Measurements from ENCODE around the gene POLR1C. TPM values are rescaled to one million over a fixed set of nuclear protein-coding genes. Genes with fewer than 3 reads are reported as not detected.
"Not testable (repeated sequence)": the region's sequence is repeated elsewhere in the genome, so short reads cannot be mapped to it uniquely, and the experiment has no call there.

POLR1C gene
- total RNA-seq: 15.6 TPM
- long read RNA-seq, transcript POLR1C-203 (9 exons, 1,355 nt): major isoform, 7 of 12 reads
- long read RNA-seq, partial matches to known transcripts: 1 of 12 reads
- long read RNA-seq, other reads (novel, unspliced or antisense): 2 of 12 reads

GRCh38 chr6:43516697-43517504 is at the start of gene POLR1C, which contains the start of gene YIPF3:
TSS of gene POLR1C (plus strand) at chr6:43517089. CDS start at chr6:43517110, 21 bp downstream.
TSS of gene YIPF3 (minus strand) at chr6:43516926. CDS start at chr6:43516807, 119 bp downstream.
- peak; percentile 96 for ATAC-seq (ENCODE audit: poor library complexity)
- peak; percentile 98 for DNase-seq
- intact Hi-C loops (cut with DNase I): loop anchor here (10.0 kb wide), 1 partner anchor 252 kb away; no protein-coding TSS in a partner anchor

- ATAC-seq (ENCODE audit: poor library complexity); DNase-seq; intact Hi-C loops (cut with DNase I): not testable (repeated sequence)
Measured at GRCh38 chr6:43467265-43467664, 49.6 kb upstream of the POLR1C start.

- no peak for DNase-seq
- peak; percentile 71 for ATAC-seq (ENCODE audit: poor library complexity)
- intact Hi-C loops (cut with DNase I): no loop called here
Measured at GRCh38 chr6:43467752-43468151, 49.1 kb upstream of the POLR1C start.

GRCh38 chr6:43468240-43468639 is 48.6 kb upstream of the POLR1C start:
- DNase-seq: no peak
- ATAC-seq (ENCODE audit: poor library complexity): peak; percentile 57
- intact Hi-C loops (cut with DNase I): no loop called here

- ATAC-seq (ENCODE audit: poor library complexity): peak; percentile 88
- peak; percentile 64 for DNase-seq
Measured at GRCh38 chr6:43468748-43469681, 47.9 kb upstream of the POLR1C start.

GRCh38 chr6:43469947-43470346 is 46.9 kb upstream of the POLR1C start:
- DNase-seq (no peak), ATAC-seq (ENCODE audit: poor library complexity) (no peak)
- intact Hi-C loops (cut with DNase I): no loop called here

More at GRCh38 chr6:43468748-43469681, 47.9 kb upstream of the POLR1C start:
- intact Hi-C loops (cut with DNase I): no loop called here

- intact Hi-C loops (cut with DNase I): no loop called here
- ATAC-seq (ENCODE audit: poor library complexity) (no peak), DNase-seq (no peak)
Measured at GRCh38 chr6:43471399-43471798, 45.5 kb upstream of the POLR1C start.

- no peak for ATAC-seq (ENCODE audit: poor library complexity)
- no peak for DNase-seq
- intact Hi-C loops (cut with DNase I): no loop called here
Measured at GRCh38 chr6:43472515-43472914, 44.4 kb upstream of the POLR1C start.

GRCh38 chr6:43475516-43475915 is 41.4 kb upstream of the POLR1C start:
- no peak for DNase-seq
- intact Hi-C loops (cut with DNase I): no loop called here
- no peak for ATAC-seq (ENCODE audit: poor library complexity)

GRCh38 chr6:43476746-43477145 is 40.1 kb upstream of the POLR1C start:
- no peak for DNase-seq
- intact Hi-C loops (cut with DNase I): no loop called here
- no peak for ATAC-seq (ENCODE audit: poor library complexity)

GRCh38 chr6:43477235-43478007 is 39.5 kb upstream of the POLR1C start, which contains the start of gene TJAP1:
TSS of gene TJAP1 (plus strand) at chr6:43477570. CDS start at chr6:43499002, 21,432 bp downstream.
- peak; percentile 100 for ATAC-seq (ENCODE audit: poor library complexity)
- intact Hi-C loops (cut with DNase I): no loop called here
- DNase-seq: peak; percentile 96

GRCh38 chr6:43478008-43478372 is 38.9 kb upstream of the POLR1C start:
- DNase-seq (no peak), ATAC-seq (ENCODE audit: poor library complexity) (no peak)
- intact Hi-C loops (cut with DNase I): no loop called here

GRCh38 chr6:43481075-43481474 is 35.8 kb upstream of the POLR1C start:
- intact Hi-C loops (cut with DNase I): no loop called here
- no peak for DNase-seq
- ATAC-seq (ENCODE audit: poor library complexity): no peak

GRCh38 chr6:43481591-43482236 is 35.2 kb upstream of the POLR1C start:
- intact Hi-C loops (cut with DNase I): no loop called here
- no peak for DNase-seq
- no peak for ATAC-seq (ENCODE audit: poor library complexity)

- intact Hi-C loops (cut with DNase I): no loop called here
- no peak for ATAC-seq (ENCODE audit: poor library complexity)
Measured at GRCh38 chr6:43488667-43489276, 28.1 kb upstream of the POLR1C start.

GRCh38 chr6:43489277-43490072 is 27.4 kb upstream of the POLR1C start:
- no peak for DNase-seq
- ATAC-seq (ENCODE audit: poor library complexity): no peak
- intact Hi-C loops (cut with DNase I): no loop called here

More at GRCh38 chr6:43488667-43489276, 28.1 kb upstream of the POLR1C start:
- DNase-seq: no peak

- ATAC-seq (ENCODE audit: poor library complexity): no peak
- intact Hi-C loops (cut with DNase I): no loop called here
- DNase-seq: no peak
Measured at GRCh38 chr6:43490523-43490939, 26.4 kb upstream of the POLR1C start.
